ENCODE data around the gene SLC27A4.

Gene SLC27A4

GRCh38 chr9:128339761-128340690 lies at the start of gene SLC27A4:
SLC27A4 (plus strand) TSS chr9:128340527; CDS start chr9:128343133, 2,606 bp downstream.
- DNase-seq, result peak in 51 of 56 donors; percentile 8 to 81 (median 53)

DNA sequence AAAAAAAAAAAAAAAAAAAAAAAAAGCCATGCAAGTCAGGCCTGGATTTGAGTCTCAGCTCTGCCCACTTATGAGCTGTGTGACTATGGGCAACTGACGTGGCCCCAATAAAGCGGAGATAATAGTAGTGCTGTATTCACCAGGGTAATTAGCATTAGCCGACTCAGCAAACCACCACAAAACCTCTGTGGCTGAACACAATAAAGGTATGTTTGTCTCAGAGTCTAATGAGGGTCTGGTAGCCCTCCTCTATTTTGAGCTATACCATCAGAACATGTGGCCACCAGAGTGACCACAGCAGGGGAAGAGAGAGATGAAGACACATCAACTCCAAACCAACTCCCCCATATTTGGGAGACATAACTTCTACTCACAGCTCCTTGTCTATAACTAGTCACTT lies 48.3 kb upstream of the SLC27A4 start:
- no peak for DNase-seq

GRCh38 chr9:128293091-128293490 lies 47.2 kb upstream of the SLC27A4 start:
- no peak for DNase-seq

GRCh38 chr9:128294142-128294541 lies 46.2 kb upstream of the SLC27A4 start:
- no peak for DNase-seq

DNA sequence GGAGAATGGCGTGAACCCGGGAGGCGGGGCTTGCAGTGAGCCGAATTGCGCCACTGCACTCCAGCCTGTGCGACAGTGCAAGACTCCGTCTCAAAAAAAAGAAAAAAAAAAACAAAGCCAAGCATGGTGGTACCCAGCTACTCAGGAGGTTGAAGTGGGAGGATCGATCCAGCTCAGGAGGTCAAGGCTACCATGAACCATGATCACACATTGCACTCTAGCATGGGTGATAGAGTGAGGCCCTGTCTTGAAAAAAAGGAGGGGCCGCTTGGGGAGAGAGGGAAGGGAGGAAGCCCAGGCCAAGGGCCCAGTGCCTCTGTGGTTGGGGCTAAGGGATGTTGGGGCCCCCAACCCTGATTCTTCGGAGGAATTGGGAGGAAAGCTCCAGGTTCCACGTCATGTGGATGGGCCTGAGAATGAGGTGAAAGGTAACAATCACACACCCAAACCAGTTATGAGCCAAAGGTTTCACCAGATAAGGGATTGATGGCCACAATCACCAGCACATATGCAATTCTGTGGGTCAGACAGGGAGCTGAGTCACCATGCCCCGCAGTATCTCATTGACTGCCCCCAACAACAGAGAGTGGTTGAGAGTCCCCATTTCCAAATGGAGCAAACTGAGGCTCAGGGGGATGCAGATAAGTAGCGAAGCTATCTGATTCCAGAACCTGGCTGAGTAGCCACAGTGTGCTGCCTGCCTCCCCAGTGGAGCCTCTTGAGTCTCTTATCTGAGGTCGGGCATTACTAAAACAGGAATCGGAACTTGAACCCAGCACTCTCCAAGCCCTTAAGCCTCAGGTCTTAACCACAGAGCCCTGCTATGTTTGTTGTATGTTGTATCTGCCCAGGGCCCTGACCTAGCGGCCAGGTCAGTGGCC lies 43.7 kb upstream of the SLC27A4 start:
- no peak for DNase-seq

DNA sequence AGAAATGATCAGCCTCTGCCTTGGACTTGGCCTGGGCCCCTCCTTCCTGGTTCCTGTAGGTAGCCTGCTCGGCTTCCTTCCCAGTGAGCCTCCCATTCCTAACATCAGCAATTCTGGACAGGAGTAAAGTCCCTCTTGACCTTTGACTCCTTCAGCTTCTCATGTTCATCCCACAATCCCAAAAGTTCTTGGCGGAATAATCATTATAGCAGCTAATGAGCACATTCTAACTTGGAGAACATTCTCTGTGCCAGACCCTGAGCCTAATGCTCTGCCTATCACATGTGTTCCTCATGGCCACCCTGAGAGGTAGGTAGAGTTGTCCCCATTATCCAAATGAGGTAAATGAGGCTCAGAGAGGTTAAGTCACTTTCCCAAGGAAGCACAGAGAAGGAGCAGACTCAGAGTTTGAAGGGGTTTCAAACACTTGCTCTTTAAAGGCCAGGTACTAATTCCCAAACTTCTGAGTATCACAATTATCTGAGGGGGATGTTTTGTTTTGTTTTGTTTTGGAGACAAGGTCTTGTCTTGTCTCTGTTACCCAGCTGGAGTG lies 43.0 kb upstream of the SLC27A4 start:
- DNase-seq, result no peak

DNA sequence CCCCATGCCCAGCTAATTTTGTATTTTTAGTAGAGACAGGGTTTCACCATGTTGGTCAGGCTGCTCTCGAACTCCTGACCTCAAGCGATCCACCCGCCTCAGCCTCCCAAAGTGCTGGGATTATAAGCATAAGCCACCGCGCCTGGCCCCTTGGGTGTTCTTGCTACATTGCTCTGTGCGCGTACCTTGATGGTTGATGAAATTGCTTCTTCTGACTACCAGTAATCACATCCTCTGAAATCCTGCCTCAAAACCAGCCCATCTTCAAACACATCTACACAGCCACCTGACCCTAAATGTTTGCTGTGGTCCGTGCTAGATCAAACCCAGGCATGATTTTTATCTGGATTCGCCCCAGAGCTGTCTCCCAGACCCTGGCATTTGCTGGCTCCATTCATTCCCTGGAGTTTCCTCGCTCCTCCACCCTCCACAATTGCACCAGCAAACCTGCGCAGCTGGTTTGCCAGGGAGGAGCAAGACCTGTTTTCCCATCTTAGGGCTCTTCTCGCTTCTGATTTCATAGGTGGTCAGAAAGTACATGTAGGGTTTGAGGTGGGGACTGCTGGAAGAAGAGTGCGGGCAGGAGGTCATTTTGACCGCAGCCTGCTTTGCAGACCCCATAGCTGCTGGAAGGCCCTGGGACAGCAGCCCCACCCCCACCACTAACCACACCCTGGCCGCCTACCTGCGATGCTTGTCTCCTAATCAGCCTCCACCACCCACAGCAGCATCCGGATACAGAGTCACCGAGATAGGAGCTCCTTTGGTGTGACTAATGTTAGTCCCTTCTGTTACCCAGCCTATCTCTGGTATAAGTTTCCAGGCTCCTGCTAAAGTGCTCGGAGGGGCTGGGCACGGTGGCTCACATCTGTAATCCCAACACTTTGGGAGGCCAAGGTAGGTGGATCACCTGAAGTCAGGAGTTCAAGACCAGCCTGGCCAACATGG lies 41.5 kb upstream of the SLC27A4 start:
- DNase-seq, result no peak

- no peak for DNase-seq
Measured at GRCh38 chr9:128304136-128304970, 36.0 kb upstream of the SLC27A4 start.

- no peak for DNase-seq
Measured at GRCh38 chr9:128304971-128305288, 35.4 kb upstream of the SLC27A4 start.

DNA sequence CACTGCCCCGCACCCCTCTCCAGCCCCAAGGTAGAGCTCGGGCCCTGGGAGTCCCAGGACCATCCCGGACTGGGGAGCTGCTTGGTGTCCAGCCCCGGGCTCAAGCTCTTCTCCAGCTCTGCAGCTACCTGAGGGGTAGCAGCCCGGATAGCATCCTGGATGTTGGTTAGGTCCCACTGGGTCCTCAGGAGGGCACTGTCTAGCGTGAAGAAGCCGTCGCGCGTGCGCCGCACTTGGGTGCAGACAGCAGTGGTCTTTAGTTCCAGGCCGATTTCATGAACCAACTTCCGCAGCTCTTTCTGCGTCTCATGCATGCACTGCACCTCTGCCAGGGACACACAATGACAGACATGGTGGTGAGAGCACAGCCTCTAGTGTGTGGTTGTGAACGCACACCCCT lies 30.8 kb upstream of the SLC27A4 start:
- no peak for DNase-seq

GRCh38 chr9:128310461-128310860 lies 29.9 kb upstream of the SLC27A4 start:
- peak in 3 of 56 donors; percentile 9 to 25 (median 19) for DNase-seq

DNA sequence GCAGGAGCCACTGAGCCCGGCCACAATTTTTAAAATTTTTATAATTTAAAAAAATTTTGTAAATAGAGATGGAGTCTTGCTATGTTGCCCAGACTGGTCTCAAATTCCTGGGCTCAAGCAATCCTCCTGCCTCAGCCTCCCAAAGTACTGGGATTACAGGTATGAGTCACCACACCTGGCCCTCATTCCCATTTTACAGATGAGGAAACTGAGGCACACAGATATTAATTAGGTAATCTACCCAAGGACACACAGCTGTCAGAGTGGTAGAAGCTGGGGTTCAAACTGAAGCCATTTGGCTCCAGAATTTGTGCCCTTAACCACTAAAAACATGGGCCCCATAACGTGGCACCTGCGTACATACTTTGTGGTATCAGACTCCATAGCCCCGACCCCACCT lies 25.6 kb upstream of the SLC27A4 start:
- no peak for DNase-seq

DNA sequence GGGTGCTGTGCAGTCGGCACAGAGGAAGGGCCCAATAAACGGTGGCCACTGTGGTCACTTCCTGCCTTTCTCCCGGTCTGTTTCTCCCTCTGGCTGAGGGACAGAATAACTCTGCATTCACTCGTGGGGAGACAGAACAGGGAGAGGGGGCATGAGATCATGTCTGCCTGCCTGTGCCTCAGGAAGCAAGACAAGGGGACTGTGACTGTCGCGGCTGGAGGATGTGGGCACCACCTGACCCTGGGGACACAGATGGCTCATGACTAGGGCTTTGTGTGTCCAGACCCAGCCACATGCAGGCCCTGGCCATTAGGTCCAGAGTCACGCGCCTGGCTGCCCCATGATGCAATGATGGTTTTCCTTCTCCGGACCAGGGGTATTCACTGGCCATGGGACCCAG lies 23.9 kb upstream of the SLC27A4 start:
- DNase-seq, result peak in 54 of 56 donors; percentile 33 to 97 (median 89)

- no peak for DNase-seq
Measured at GRCh38 chr9:128317629-128318028, 22.7 kb upstream of the SLC27A4 start.

DNA sequence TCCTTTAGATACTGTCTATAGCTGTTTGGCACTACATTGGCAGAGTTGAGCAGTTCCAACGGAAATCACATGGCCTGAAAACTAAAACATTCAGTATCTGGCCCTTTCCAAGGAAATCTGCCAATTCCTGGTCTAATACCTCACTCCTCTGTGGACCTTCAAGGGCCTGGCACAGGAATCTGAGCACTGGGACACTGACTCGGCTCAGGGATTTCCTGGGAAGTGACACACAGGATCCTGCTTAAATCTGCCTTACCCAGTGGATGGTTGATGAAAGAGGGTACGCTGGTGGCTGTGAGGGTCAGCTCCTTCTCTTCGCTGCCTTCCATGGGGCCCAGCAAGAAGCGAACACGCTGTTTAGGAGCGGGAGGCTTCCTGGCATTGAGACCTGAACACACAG lies 19.0 kb upstream of the SLC27A4 start:
- no peak for DNase-seq

DNA sequence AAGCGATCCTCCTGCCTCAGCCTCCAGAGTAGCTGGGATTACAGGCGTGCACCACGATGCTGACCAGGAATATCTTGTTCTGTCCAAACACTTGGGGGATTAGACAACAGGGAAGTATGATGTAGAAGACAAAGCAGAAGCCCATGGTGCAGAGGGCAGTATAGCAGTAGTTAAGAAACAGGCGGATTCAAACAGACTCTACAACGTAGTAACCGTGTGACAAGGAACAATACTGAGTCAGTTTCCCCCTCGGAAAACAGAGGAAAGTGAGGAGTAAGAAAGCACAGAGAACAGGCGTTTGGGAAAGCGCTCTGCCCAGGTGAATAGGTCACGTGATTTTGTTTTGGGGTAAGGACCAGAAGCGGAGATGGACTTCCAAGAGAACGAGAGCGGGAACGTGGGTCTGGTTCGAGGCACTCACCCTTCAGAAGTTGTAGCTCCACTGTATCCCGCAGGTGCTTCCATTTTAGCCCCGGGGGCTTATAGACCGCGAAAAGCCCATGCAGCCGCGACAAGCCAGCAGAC lies 18.4 kb upstream of the SLC27A4 start:
- DNase-seq, result no peak

GRCh38 chr9:128322404-128323211 lies 17.7 kb upstream of the SLC27A4 start, which contains the start of the genes COQ4 and TRUB2:
COQ4 (plus strand) TSS chr9:128322839; CDS start chr9:128322859, 20 bp downstream.
TRUB2 (minus strand) TSS chr9:128322447; CDS start chr9:128322408, 39 bp downstream.
- peak in 55 of 56 donors; percentile 61 to 100 (median 93) for DNase-seq

DNA sequence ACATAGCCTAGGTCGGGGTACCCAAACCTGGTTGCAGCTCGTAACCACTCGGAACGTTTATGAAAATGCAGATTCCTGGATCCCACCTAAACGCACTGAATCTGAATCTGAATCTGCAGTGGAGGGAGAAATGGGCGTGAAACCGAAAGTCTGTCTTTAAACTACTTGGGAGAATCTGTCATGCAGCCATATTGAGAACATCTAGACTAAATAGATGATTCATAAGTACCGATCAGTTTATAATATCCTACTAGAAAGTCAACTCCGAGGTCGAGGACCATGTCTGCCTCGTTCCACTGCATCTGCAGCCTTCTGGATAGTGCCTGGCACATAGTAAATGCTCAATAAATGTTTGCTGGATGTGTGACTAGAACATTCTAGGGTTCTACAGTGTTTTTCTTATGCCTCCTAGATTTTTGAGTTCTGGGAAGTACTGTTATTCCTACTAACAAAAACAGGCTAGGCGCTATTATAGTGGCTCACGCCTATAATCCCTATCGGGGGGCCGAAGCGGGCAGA lies 17.1 kb upstream of the SLC27A4 start:
- DNase-seq, result no peak
